ENCODE measurements around the gene ANKS1A. TPM values are rescaled to one million over a fixed set of nuclear protein-coding genes. Genes with fewer than 3 reads are reported as not detected.
"Not testable (repeated sequence)": the region's sequence is repeated elsewhere in the genome, so short reads cannot be mapped to it uniquely, and the experiment has no call there.

The ANKS1A gene
- total RNA-seq, 2 donors from 2014 or later: 26.7 to 30.9 TPM

DNA sequence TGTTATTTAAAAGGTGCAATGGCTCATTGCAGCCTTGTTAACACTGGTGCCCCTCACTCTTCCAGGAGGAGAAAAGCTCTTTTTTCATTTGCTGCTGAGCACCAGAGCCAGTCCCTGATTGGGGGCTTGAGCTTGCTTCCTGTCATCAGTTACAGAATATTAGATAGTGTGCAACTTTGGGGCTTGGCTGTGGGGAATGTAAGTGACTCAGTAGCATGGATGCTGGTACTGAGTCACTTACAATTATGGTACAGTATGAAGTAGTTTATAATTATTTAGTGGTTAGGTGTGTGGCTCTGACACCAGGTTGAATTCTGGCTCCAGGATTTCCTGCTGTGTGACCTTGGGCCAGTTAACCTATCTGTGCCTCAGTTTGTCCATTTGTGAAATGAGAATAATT, 37.6 kb downstream of the ANKS1A start:
- TF ChIP-seq, protein P1, sequence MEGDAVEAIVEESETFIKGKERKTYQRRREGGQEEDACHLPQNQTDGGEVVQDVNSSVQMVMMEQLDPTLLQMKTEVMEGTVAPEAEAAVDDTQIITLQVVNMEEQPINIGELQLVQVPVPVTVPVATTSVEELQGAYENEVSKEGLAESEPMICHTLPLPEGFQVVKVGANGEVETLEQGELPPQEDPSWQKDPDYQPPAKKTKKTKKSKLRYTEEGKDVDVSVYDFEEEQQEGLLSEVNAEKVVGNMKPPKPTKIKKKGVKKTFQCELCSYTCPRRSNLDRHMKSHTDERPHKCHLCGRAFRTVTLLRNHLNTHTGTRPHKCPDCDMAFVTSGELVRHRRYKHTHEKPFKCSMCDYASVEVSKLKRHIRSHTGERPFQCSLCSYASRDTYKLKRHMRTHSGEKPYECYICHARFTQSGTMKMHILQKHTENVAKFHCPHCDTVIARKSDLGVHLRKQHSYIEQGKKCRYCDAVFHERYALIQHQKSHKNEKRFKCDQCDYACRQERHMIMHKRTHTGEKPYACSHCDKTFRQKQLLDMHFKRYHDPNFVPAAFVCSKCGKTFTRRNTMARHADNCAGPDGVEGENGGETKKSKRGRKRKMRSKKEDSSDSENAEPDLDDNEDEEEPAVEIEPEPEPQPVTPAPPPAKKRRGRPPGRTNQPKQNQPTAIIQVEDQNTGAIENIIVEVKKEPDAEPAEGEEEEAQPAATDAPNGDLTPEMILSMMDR (IDR thresholded peaks at IDR 0.05): no peak
- no peaks in the 10 kb centered on the region for H3K27me3 ChIP-seq
- peaks cover 0 to 15% of the 10 kb centered on the region in 2 donors for H3K4me1 ChIP-seq
- DNase-seq (ENCODE audit: low spot score): no peak
- H3K9me3 ChIP-seq: no peaks in the 10 kb centered on the region
- H3K27ac ChIP-seq: no peak overlapping the region
- H3K36me3 ChIP-seq: no peaks in the 10 kb centered on the region
- H3K4me3 ChIP-seq: no peak overlapping the region

DNA sequence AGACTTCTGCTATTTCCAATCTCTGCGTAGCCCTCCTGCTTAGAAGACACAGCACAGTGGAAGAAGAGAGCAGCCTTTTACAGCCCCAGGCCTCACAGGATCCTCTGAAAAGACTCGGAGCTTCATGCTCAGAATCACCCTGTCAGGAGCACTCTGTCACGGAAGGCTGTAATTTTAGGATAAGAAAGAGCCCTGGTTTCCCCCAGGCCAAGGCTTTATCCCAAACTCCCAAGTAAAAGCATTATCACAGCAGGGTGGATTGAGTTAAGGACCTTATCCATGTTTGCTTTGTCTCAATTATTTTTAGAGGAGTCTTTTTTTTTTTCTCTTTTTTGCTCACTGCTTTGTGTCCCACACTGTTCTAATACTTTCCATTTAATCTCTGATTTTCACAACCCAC, 39.2 kb downstream of the ANKS1A start:
- no peaks in the 10 kb centered on the region for H3K27me3 ChIP-seq
- TF ChIP-seq, protein P1 (IDR thresholded peaks at IDR 0.05): no peak
- no peaks in the 10 kb centered on the region for H3K9me3 ChIP-seq
- H3K4me3 ChIP-seq: no peak overlapping the region
- DNase-seq (ENCODE audit: low spot score): no peak
- no peaks in the 10 kb centered on the region for H3K36me3 ChIP-seq
- peaks cover 0 to 15% of the 10 kb centered on the region in 2 donors for H3K4me1 ChIP-seq
- peak overlapping the region in 1 of 2 donors; percentile 27 for H3K27ac ChIP-seq

DNA sequence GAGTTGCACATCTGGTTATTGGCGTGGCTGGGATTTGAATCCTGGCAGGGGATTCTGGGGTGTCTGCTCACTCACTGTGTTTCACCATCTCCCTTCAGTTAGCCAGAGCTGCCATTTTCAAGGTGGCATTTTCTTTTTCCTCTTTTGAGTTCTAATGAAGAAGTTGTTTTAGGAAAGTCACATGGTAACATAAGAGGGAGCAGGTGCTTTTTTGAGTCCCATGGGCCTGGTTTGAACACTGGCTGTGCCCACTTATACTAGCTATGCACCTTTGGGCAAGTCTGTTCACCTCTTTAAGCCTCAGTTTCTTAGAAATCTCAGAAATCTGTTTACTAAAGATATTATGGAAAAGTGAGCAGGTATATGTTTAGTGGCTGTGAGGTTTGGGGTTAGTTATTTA, 39.6 kb downstream of the ANKS1A start:
- Histone ChIP-seq H3K27ac (peak overlapping the region in 1 of 2 donors; percentile 27), H3K27me3 (no peaks in the 10 kb centered on the region), H3K4me3 (no peak overlapping the region), H3K36me3 (no peaks in the 10 kb centered on the region), H3K4me1 (peaks cover 0 to 16% of the 10 kb centered on the region in 2 donors), H3K9me3 (no peaks in the 10 kb centered on the region)
- TF ChIP-seq, protein P1 (IDR thresholded peaks at IDR 0.05): no peak
- no peak for DNase-seq (ENCODE audit: low spot score)

DNA sequence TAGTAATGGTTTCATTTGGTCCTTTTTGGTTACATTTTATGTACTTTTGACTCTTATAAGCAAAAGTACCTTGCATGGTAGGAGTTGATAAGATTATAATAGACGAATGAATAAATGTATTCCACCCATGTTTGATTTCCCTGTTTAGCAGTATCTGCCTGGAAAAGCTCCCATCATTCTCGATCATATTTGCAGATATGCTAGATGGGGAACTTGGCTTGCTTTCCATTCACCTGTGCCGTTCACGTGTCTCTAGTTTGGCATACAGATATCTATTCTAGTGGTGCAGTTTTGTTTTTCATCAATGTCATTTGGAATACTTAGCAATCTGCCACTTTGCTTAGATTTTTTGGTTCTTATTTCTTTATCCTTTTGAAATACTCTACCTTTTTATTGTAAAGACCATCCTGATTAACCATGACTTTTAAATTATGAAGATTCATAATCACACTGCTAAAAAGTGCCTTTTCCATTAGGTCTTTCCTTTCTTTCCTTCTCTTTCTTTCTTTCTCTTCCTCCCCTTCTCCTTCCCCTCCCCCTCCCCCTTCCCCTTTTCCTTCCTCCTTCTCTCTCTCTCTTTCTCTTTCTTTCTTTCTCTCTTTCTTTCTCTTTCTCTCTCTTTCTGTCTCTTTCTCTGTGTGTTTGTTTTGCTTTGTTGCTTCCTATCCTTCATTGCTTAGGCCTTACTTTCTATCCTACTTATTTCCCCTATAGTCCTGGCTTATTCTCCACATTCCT, 40.4 kb downstream of the ANKS1A start:
- H3K27ac ChIP-seq: no peak overlapping the region
- no peaks in the 10 kb centered on the region for H3K27me3 ChIP-seq
- no peaks in the 10 kb centered on the region for H3K36me3 ChIP-seq
- H3K4me1 ChIP-seq: peaks cover 0 to 24% of the 10 kb centered on the region in 2 donors
- no peak for DNase-seq (ENCODE audit: low spot score)
- TF ChIP-seq, protein P1 (IDR thresholded peaks at IDR 0.05): no peak
- no peak overlapping the region for H3K4me3 ChIP-seq
- no peaks in the 10 kb centered on the region for H3K9me3 ChIP-seq

DNA sequence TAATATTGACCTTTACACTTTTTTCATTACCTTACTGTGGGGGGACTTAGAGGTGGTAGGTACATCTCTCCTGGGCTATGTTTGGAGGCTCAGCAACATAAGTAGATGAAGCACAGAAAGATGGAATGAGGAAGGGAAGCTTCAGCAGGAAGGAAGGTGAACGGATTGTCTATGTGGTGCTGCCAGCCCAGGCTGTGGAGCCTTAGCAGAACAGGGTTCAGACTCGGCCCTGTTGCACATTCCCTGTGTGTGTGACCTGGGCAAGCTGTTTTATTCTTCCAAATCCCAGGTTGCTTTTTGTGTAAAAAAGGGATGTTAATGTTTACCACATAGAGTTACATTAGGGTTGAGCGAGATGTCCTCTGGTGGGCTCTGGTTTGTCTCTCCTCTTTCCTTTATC, 41.2 kb downstream of the ANKS1A start:
- Histone ChIP-seq H3K27me3 (no peaks in the 10 kb centered on the region), H3K36me3 (no peaks in the 10 kb centered on the region), H3K4me1 (peaks cover 0 to 32% of the 10 kb centered on the region in 2 donors), H3K9me3 (no peaks in the 10 kb centered on the region), H3K27ac (no peak overlapping the region), H3K4me3 (no peak overlapping the region)
- TF ChIP-seq, protein P1 (IDR thresholded peaks at IDR 0.05): no peak
- DNase-seq (ENCODE audit: low spot score): no peak

DNA sequence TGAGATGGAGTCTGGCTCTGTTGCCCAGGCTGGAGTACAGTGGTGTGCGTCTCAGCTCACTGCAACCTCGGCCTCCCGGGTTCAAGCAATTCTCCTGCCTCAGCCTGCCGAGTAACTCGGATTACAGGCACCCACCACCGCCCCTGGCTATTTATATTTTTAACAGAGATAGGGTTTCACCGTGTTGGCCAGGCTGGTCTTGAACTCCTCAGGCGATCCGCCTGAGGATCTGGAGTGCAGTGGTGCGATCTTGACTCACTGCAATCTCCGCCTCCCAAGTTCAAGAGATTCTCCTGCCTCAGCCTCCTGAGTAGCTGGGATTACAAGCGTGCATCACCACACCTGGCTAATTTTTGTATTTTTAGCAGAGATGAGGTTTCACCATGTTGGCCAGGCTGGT, 43.1 kb downstream of the ANKS1A start:
- not testable (repeated sequence) for H3K27me3 ChIP-seq; H3K9me3 ChIP-seq; DNase-seq (ENCODE audit: low spot score); H3K4me3 ChIP-seq; H3K36me3 ChIP-seq; H3K27ac ChIP-seq
- H3K4me1 ChIP-seq: peaks cover 0 to 44% of the 10 kb centered on the region in 2 donors
